Measurements from ENCODE around the gene SDCBP2.

DNA sequence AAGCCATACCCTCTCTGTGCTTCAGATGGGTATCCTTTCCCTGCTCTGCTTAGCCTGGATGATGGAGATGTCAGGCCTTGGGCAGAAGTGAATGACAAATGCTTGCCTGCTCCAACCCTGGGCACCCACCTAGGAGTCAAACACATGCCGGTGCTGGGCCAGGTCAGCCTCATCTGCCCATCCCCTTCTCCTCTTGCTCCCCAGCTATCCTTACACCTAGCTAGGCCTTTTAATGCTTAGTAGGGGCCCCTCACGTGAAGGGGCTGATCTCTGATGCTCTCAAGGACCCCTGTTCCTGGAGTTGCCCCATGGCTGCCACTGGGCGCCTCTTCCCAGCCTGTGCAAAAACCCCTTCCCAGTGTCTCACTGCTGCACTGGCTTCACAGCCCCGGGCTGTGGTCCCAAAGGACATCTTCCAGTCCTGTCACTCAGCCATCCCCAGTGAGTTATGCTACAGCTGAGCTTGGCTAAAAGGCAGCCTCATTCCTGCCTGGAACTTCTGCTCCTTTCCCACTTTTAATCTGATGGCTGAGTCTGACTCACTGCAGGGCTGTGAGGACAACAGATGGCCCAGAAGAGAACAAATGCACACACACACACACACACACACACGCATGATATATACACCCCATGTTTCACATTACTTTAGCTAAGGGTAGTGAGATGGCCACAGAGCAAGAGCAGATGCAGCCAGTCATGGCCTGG is 12.8 kb upstream of the SDCBP2 start:
- TF ChIP-seq POLR2A (IDR thresholded peaks at IDR 0.05; ENCODE audit: low read depth, low read length) (no peak), POLR2AphosphoS5 (IDR thresholded peaks at IDR 0.05; ENCODE audit: low read depth, low read length) (no peak), PAX5 (IDR thresholded peaks at IDR 0.05; ENCODE audit: insufficient read depth, low read length, severe bottlenecking) (no peak)
